AG09319 (cell line): Measurements from ENCODE around the gene NR1D2.
A peak's percentile ranks its signal among the peaks of the same experiment; 100 is the strongest.
"Not testable (repeated sequence)": the region's sequence is repeated elsewhere in the genome, so short reads cannot be mapped to it uniquely, and the experiment has no call there.

Experiments used
- DNase-seq: peaks from one replicate; pipeline ENCODE4 v3.0.0-alpha.2; 2010; ENCODE audit warnings: low read depth; ENCODE audit errors: extremely low read depth
- TF ChIP-seq, protein P1 (sequence below): IDR thresholded peaks from 2 replicates; pipeline ENCODE4 v1.5.1; 2011; ENCODE audit warnings: low read depth, mild to moderate bottlenecking, inconsistent platforms, low read length, moderate library complexity

The NR1D2 gene

DNA sequence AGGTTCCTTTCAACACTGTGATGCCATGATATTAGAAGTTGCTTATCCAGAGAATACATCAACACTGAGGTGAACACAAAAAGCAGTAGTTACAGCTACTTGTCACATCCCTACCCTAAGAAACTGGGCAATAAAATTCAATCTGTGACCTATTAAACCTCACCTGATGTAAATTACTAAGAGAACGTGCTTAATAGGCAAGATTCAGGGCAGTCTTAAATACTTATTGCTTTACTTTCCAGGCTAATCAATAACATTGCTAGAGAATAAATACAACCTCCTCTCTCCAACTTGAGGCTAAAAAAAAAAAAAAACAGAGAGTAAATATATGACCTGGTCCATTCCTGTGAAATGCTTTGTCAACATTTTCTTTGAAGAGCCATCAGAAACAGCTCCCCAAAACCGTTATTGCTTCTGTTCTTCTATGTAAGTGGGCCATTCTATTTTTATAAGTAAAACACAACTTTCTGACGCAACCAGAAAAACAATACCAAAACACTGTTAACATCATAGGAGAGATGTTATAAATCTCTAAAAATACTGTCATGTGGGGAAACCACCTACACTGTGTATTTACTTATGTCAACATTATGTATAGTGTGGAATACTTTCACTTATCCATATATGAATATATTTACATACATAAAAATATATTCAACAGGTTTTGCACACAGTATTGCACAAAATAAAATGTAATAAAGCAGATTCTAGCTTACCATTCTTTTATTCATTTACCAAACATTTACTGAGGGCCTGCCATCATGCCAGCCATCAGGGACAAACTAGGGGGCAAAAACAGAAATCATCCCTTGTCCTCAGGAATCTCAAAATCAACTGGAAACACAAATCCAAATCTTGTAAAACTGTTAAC, 31.0 kb upstream of the NR1D2 start:
- TF ChIP-seq, protein P1, sequence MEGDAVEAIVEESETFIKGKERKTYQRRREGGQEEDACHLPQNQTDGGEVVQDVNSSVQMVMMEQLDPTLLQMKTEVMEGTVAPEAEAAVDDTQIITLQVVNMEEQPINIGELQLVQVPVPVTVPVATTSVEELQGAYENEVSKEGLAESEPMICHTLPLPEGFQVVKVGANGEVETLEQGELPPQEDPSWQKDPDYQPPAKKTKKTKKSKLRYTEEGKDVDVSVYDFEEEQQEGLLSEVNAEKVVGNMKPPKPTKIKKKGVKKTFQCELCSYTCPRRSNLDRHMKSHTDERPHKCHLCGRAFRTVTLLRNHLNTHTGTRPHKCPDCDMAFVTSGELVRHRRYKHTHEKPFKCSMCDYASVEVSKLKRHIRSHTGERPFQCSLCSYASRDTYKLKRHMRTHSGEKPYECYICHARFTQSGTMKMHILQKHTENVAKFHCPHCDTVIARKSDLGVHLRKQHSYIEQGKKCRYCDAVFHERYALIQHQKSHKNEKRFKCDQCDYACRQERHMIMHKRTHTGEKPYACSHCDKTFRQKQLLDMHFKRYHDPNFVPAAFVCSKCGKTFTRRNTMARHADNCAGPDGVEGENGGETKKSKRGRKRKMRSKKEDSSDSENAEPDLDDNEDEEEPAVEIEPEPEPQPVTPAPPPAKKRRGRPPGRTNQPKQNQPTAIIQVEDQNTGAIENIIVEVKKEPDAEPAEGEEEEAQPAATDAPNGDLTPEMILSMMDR = no peak
- no peak for DNase-seq

DNA sequence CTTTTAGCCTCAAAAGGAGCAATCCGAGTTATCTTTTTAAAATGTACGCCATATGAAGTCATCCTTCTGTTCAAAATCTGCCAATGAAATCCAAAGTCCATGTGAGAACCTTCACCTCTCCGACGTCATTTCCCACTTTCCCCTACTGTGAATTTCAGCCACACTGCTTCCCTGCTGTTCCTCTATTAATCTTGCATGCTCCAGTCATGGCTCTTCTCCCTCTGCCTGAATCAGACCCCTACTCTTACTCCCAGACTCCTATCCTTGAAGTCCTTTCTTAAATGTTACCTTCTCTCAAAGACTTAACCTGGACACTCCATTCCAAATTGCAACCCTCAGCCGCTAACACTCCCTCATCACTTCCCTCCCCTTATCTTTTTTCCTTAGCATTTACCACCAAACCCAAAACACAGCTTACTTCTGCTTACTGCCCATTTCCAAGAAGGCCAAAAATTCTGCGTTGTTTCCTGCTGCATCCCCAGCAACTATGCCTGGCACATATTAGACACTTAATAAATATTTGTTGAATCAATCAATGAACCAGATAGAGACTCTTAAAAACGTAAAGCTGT, 29.5 kb upstream of the NR1D2 start:
- TF ChIP-seq, protein P1 = no peak
- DNase-seq = no peak

DNA sequence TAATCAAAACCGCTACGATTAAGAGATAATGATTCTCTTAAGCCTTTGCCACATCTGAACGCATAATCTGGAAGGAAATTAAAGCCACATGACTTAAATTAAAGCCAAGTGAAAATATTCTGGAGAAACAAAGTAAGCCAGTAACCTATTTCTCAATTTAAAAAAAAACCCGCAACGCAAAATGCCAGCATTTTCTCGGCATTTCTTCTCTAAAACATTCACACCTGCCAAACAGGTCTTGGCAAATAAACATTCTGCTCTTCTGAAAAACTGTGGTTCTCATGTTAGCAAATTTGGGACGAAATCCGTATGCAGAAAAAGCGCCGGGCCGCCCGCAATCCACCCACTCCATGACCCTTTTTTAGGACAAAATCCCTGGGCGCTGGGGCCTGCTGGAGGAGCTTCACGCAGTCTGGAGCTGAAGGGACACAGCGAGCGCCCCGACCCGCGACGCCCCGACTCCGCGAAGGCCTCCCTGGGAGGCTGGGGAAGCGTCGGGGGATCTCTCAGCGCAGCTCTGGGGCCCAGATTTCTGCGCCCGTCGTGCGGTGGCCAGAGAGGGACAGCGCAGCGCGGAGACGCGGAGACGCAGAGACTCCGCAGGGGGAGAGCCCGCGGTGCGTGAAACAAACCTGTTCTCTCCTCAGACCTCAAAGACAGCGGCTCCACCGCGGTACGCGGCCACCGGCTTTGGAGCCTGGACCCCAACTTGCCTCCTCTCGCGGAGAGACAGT, 28.8 kb upstream of the NR1D2 start:
- TF ChIP-seq, protein P1 = no peak
- DNase-seq = no peak

DNA sequence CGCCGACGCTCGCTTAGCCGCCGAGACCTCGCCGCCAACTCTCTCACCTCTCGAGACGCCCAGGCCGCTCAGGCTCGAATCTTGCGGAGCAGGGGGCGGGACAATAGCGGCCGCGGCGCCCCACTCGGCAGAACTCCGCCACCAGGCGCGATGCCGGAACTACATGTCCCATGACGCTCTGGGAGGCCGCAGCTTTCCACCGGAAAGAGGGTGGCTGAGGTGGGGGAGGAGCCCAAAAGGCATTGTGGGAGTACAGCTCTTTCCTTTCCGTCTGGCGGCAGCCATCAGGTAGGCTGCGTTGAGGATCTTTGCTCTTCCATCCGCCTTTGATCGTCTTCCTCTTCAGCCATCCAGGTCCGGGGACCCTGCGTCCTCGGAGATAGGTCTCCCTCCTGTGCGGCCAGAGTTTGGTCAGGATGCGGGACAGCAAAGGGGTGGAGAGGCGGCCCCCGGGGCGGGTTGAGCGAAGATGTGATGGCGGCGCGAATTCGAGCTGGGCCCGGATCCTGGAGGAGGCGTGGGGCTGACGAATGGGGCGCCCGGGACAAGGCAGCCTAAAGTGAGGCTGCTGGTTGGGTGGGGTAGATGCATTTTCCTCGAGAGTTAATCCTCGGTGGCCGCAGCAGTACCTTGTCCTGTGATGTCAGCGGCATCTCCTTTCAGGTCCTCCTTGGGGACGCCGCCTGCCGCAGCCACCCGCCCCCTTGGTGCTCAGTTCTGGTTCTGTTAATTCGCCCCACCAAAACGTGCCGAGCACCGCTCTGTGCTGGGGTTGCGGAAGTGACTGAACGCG, 28.0 kb upstream of the NR1D2 start, which contains the start of the genes NKIRAS1 and RPL15:
NKIRAS1 (minus strand) TSS at position 105 of the 793 bp plus-strand sequence. CDS start 6,086 bp downstream, outside the sequence.
RPL15 (plus strand) TSS at position 247 of the 793 bp plus-strand sequence. CDS start 728 bp downstream, outside the sequence.
- TF ChIP-seq, protein P1 = peak; percentile 36
- peak; percentile 91 for DNase-seq

DNA sequence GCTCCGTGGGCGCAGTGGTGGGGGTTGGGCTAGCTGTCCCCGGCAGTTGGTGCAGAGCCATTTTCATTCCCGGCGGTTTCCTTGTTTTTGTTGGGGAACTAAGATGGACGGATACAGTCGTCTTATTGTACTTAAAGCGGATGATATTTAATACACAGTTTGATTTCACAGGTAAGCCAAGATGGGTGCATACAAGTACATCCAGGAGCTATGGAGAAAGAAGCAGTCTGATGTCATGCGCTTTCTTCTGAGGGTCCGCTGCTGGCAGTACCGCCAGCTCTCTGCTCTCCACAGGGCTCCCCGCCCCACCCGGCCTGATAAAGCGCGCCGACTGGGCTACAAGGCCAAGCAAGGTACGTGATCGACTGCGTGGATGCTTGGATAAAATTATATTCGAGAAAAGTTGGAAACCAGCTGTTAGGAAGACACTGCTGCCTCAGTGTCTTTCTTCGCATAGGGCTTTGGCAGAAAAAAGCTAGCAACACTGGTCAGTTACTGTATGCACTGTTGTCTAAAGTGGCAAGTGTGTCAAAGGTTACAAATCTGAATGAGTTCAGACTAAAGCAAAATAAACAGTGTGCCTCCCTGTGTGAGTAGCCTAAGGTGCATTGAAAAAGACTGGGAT, 27.3 kb upstream of the NR1D2 start:
- DNase-seq = not testable (repeated sequence)

DNA sequence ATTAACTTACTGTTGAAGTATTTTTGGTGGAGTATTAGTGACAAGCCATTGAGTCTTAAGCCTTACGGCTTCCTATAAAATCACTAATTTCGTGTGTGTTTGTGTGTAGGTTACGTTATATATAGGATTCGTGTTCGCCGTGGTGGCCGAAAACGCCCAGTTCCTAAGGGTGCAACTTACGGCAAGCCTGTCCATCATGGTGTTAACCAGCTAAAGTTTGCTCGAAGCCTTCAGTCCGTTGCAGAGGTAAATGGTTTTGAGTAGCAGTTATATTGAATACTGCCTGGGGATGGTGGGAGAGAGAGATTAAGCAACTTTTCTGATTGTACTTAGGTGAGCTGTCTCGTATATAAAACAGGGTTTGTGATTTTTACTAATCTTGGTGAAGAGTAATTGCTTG, 26.8 kb upstream of the NR1D2 start:
- DNase-seq = not testable (repeated sequence)

DNA sequence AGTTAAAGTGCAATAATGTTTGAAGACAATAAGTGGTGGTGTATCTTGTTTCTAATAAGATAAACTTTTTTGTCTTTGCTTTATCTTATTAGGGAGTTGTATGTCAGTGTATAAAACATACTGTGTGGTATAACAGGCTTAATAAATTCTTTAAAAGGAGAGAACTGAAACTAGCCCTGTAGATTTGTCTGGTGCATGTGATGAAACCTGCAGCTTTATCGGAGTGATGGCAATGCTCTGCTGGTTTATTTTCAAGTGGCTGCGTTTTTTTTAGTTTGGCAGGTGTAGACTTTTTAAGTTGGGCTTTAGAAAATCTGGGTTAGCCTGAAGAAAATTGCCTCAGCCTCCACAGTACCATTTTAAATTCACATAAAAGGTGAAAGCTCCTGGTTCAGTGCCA, 25.5 kb upstream of the NR1D2 start:
- no peak for DNase-seq
- TF ChIP-seq, protein P1 = no peak
